Endothelial cell (in vitro differentiated cells): ENCODE results near the gene NEK4. TPM values are rescaled to one million over a fixed set of nuclear protein-coding genes. Genes with fewer than 3 reads are reported as not detected.
A peak's percentile ranks its signal among the peaks of the same experiment; 100 is the strongest.

Source experiments
- DNase-seq: peaks from one replicate; pipeline ENCODE4 v3.0.0; 2021; ENCODE audit warnings: low spot score
- H3K27ac Mint-ChIP-seq: one replicate; pipeline ENCODE4 v1.8.0; 2021; ENCODE audit warnings: mixed read lengths, inconsistent platforms; ENCODE audit not compliant: unreplicated experiment
- H3K27me3 Mint-ChIP-seq: one replicate; pipeline ENCODE4 v1.8.0; 2021; ENCODE audit warnings: mild to moderate bottlenecking, moderate library complexity, mixed read lengths, inconsistent platforms; ENCODE audit not compliant: unreplicated experiment
- H3K36me3 Mint-ChIP-seq: one replicate; pipeline ENCODE4 v1.8.0; 2021; ENCODE audit warnings: mild to moderate bottlenecking, low read depth, mixed read lengths, inconsistent platforms; ENCODE audit not compliant: unreplicated experiment
- H3K4me1 Mint-ChIP-seq: one replicate; pipeline ENCODE4 v1.8.0; 2021; ENCODE audit warnings: mild to moderate bottlenecking, mixed read lengths, inconsistent platforms; ENCODE audit not compliant: unreplicated experiment
- H3K4me3 Mint-ChIP-seq: one replicate; pipeline ENCODE4 v1.8.0; 2021; ENCODE audit warnings: mild to moderate bottlenecking, mixed read lengths, inconsistent platforms; ENCODE audit not compliant: unreplicated experiment
- H3K9me3 Mint-ChIP-seq: one replicate; pipeline ENCODE4 v1.8.0; 2021; ENCODE audit warnings: mixed read lengths, inconsistent platforms; ENCODE audit not compliant: unreplicated experiment
- CTCF ChIP-seq: fragments of 200-600 bp; sonication (generic); IDR thresholded peaks from one replicate; pipeline ENCODE4 v1.5.0; 2021; ENCODE audit warnings: antibody characterized with exemption; ENCODE audit not compliant: unreplicated experiment
- total RNA-seq: library from RNA; stranded (reverse); fragmentation: NEBNext Ultra II Directional; extraction: Animal tissue kit (Norgen Biotek cat#: 25700); gene quantifications from one replicate; pipeline ENCODE4 v1.2.1, GENCODE V29; 2021; ENCODE audit not compliant: unreplicated experiment

Gene NEK4
- total RNA-seq, 1 donor from 2014 or later = 16.9 TPM

- Mint-ChIP-seq H3K27me3 (peaks cover 5% of the 10 kb centered on the region), H3K4me3 (no peak overlapping the region), H3K36me3 (no peaks in the 10 kb centered on the region), H3K4me1 (no peaks in the 10 kb centered on the region), H3K9me3 (no peaks in the 10 kb centered on the region), H3K27ac (no peak overlapping the region)
- TF ChIP-seq CTCF = no peak
- no peak for DNase-seq
These were observed 38.4 kb upstream of the NEK4 start for GRCh38 chr3:52809149-52809548.

GRCh38 chr3:52805270-52806039 lies 34.7 kb upstream of the NEK4 start:
- Mint-ChIP-seq H3K9me3 (no peaks in the 10 kb centered on the region), H3K27ac (no peak overlapping the region), H3K36me3 (no peaks in the 10 kb centered on the region), H3K4me3 (no peak overlapping the region), H3K27me3 (peaks cover 5% of the 10 kb centered on the region), H3K4me1 (no peaks in the 10 kb centered on the region)
- no peak for DNase-seq
- no peak for TF ChIP-seq CTCF

DNA sequence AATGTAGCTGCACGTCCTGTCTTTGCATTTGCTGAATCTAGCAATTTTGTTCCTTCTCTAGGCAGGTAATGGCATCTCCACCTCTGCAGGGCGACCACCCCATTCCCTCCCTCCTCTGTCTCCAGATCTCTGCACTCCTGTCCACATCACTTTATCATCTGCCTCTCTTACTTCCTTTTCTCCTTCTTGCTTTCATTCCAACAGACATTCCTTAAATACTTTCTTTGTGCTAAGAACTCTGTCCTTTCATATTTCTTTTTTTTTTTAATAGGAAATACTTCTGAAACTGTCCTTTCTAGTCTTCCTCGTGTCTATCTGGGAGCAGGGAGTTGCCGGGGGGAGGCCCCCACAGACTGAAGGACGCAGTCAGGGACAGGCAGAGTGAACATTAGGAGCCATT lies 31.1 kb upstream of the NEK4 start:
- H3K4me1 Mint-ChIP-seq = no peaks in the 10 kb centered on the region
- no peaks in the 10 kb centered on the region for H3K36me3 Mint-ChIP-seq
- DNase-seq = no peak
- H3K9me3 Mint-ChIP-seq = no peaks in the 10 kb centered on the region
- H3K27ac Mint-ChIP-seq = no peak overlapping the region
- peaks cover 4% of the 10 kb centered on the region for H3K27me3 Mint-ChIP-seq
- no peak for TF ChIP-seq CTCF
- no peak overlapping the region for H3K4me3 Mint-ChIP-seq

DNA sequence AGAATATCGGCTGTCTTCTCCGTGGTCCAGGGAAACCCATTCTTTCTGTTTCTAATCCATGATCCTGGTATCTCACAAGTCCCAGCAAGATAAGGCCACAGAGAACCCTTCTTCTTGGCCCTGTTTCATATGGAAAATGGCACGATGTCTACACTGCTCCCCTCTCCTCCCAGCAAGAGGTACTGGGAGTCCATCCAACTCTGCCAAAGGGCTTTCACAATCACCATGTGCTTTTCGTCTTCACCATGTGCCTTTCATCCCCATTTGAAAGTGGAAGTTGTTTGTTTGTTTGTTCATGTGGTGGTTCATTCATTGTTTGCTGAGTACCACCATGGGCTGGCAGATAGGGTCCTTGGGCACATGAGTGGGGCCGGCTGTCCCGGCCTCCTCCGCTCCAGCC lies 29.3 kb upstream of the NEK4 start:
- H3K27me3 Mint-ChIP-seq = peaks cover 5% of the 10 kb centered on the region
- no peaks in the 10 kb centered on the region for H3K9me3 Mint-ChIP-seq
- no peak for TF ChIP-seq CTCF
- no peak overlapping the region for H3K4me3 Mint-ChIP-seq
- peaks cover 4% of the 10 kb centered on the region for H3K4me1 Mint-ChIP-seq
- no peak for DNase-seq
- no peak overlapping the region for H3K27ac Mint-ChIP-seq
- H3K36me3 Mint-ChIP-seq = no peaks in the 10 kb centered on the region

DNA sequence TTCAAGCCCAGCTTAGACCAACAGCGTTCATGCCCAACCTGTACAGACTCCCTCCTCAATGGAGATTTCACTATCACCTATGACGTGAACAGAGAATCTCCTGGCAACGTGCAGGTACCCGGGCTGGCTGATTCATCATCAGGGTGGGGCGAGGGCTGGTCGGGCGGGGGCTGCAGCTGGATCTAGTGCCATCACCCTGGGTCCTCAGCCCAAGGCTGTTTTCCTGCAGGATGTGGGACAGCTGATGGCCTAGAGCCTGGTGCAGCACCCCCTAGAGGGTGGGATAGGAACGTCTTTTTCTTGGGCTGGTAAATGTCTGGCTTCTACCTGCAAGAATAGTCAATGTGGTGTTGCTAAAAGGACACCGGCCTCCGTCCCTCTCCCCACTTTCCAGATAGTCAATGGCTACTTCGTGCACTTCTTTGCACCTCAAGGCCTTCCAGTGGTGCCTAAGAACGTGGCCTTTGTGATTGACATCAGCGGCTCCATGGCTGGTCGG lies 28.3 kb upstream of the NEK4 start:
- peaks cover 5% of the 10 kb centered on the region for H3K27me3 Mint-ChIP-seq
- H3K9me3 Mint-ChIP-seq = no peaks in the 10 kb centered on the region
- TF ChIP-seq CTCF = peak; percentile 76
- peak; percentile 75 for DNase-seq
- peaks cover 4% of the 10 kb centered on the region for H3K4me1 Mint-ChIP-seq
- H3K4me3 Mint-ChIP-seq = no peak overlapping the region
- H3K36me3 Mint-ChIP-seq = no peaks in the 10 kb centered on the region
- H3K27ac Mint-ChIP-seq = no peak overlapping the region
